GM12873 (cell line): ENCODE results near the gene NGLY1.

Source experiments
- CTCF ChIP-seq: IDR thresholded peaks from 2 replicates; pipeline ENCODE4 v1.5.1; 2012; ENCODE audit warnings: low read depth, mild to moderate bottlenecking, moderate library complexity, low read length, control low read depth; ENCODE audit not compliant: insufficient read depth; ENCODE audit errors: missing control alignments

The NGLY1 gene

GRCh38 chr3:25783661-25784512, 644 bp upstream of the NGLY1 start:
- no peak for TF ChIP-seq CTCF

GRCh38 chr3:25782636-25782937, 656 bp downstream of the NGLY1 start:
- TF ChIP-seq CTCF: no peak

- TF ChIP-seq CTCF: no peak
Observed at GRCh38 chr3:25781758-25782594, 1.3 kb downstream of the NGLY1 start.

- TF ChIP-seq CTCF: no peak
Observed at GRCh38 chr3:25781145-25781757, 2.0 kb downstream of the NGLY1 start.

- no peak for TF ChIP-seq CTCF
Observed at GRCh38 chr3:25780618-25781017, 2.6 kb downstream of the NGLY1 start.

- no peak for TF ChIP-seq CTCF
Observed at GRCh38 chr3:25775936-25776335, 7.3 kb downstream of the NGLY1 start.

- TF ChIP-seq CTCF: no peak
Observed at GRCh38 chr3:25768851-25769250, 14.4 kb downstream of the NGLY1 start.
